Measurements from ENCODE around the gene ARSG.

ARSG gene

GRCh38 chr17:68381076-68381900, 90.0 kb downstream of the ARSG start:
- TF ChIP-seq CTCF (IDR thresholded peaks at IDR 0.05) = no peak
- no peak overlapping the region for H3K4me3 ChIP-seq
- no peak for DNase-seq (ENCODE audit: low spot score)
- H3K27ac ChIP-seq = no peak overlapping the region

- TF ChIP-seq CTCF (IDR thresholded peaks at IDR 0.05) = no peak
- DNase-seq (ENCODE audit: low spot score) = no peak
- Histone ChIP-seq H3K4me3 (no peak overlapping the region), H3K27ac (no peak overlapping the region)
Measured at GRCh38 chr17:68382582-68383085, 91.3 kb downstream of the ARSG start.

GRCh38 chr17:68383120-68383442, 91.8 kb downstream of the ARSG start:
- no peak overlapping the region for H3K4me3 ChIP-seq
- H3K27ac ChIP-seq = peak overlapping the region in 1 of 2 donors; percentile 57
- no peak for TF ChIP-seq CTCF (IDR thresholded peaks at IDR 0.05)
- DNase-seq (ENCODE audit: low spot score) = no peak

- H3K4me3 ChIP-seq = no peak overlapping the region
- no peak for TF ChIP-seq CTCF (IDR thresholded peaks at IDR 0.05)
- peak overlapping the region in 1 of 2 donors; percentile 57 for H3K27ac ChIP-seq
- DNase-seq (ENCODE audit: low spot score) = no peak
Measured at GRCh38 chr17:68383443-68384321, 92.4 kb downstream of the ARSG start.

GRCh38 chr17:68384471-68384870, 93.2 kb downstream of the ARSG start:
- Histone ChIP-seq H3K27ac (peak overlapping the region in 1 of 2 donors; percentile 57), H3K4me3 (no peak overlapping the region)
- DNase-seq (ENCODE audit: low spot score) = no peak
- TF ChIP-seq CTCF (IDR thresholded peaks at IDR 0.05) = no peak

DNA sequence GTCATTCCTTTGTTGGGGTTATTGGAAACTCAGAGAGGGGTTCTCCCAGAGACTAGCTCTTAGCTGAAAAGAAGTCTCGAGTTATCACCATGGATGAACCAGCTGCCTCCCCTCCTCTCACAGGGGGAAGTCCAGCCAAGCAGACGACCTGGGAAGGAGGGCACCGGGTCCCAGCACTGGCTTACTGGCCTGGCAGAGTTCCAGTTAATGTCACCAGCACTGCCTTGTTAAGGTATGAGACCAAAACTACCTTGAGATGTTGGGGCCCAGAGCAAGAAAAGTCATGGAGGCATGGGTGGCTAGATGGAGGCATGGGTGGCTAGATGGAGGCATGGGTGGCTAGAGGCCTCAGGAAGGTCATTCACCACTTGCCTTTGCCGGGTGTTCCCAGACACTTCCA, 93.6 kb downstream of the ARSG start:
- no peak for TF ChIP-seq CTCF (IDR thresholded peaks at IDR 0.05)
- peak; percentile 49 for DNase-seq (ENCODE audit: low spot score)
- no peak overlapping the region for H3K4me3 ChIP-seq
- no peak overlapping the region for H3K27ac ChIP-seq
